Parathyroid adenoma (tissue), 2 donors: ENCODE results near the gene USP17L5.
"Not testable (repeated sequence)": the region's sequence is repeated elsewhere in the genome, so short reads cannot be mapped to it uniquely, and the experiment has no call there.

Experiments
- H2AFZ ChIP-seq: fragments of 300-600 bp; sonication (generic); one replicate; pipeline ENCODE4 v1.7.0; 2017; ENCODE audit warnings: antibody characterized with exemption, mild to moderate bottlenecking
- H3K27ac ChIP-seq: fragments of 300-600 bp; sonication (generic); one replicate; pipeline ENCODE4 v1.7.0; 2017
- H3K27me3 ChIP-seq: fragments of 300-600 bp; sonication (generic); one replicate; pipeline ENCODE4 v1.7.0; 2017; ENCODE audit warnings: low read length; ENCODE audit not compliant: control insufficient read depth, insufficient read depth
- H3K36me3 ChIP-seq: fragments of 300-600 bp; sonication (generic); one replicate; pipeline ENCODE4 v1.7.0; 2017; ENCODE audit warnings: low read length; ENCODE audit not compliant: control insufficient read depth, insufficient read depth
- H3K4me1 ChIP-seq: fragments of 300-600 bp; sonication (generic); one replicate; pipeline ENCODE4 v1.7.0; 2017; ENCODE audit warnings: control low read depth
- H3K4me2 ChIP-seq: fragments of 300-600 bp; sonication (generic); one replicate; pipeline ENCODE4 v1.7.0; 2017; ENCODE audit warnings: low read length
- H3K4me3 ChIP-seq: fragments of 300-600 bp; sonication (generic); one replicate; pipeline ENCODE4 v1.7.0; 2017; ENCODE audit warnings: low read depth, low read length
- H3K79me2 ChIP-seq: fragments of 300-600 bp; sonication (generic); one replicate; pipeline ENCODE4 v1.7.0; 2017; ENCODE audit warnings: control low read depth
- H3K9ac ChIP-seq: fragments of 300-600 bp; sonication (generic); one replicate; pipeline ENCODE4 v1.7.0; 2017; ENCODE audit warnings: mild to moderate bottlenecking
- H3K9me3 ChIP-seq: fragments of 300-600 bp; sonication (generic); one replicate; pipeline ENCODE4 v1.7.0; 2017; ENCODE audit warnings: low read length; ENCODE audit not compliant: control insufficient read depth
- TF ChIP-seq, protein P1 (sequence below): fragments of 300-600 bp; sonication (generic); IDR thresholded peaks from one replicate; pipeline ENCODE4 v1.7.0; 2017; ENCODE audit warnings: antibody characterized with exemption, mild to moderate bottlenecking
- donor health status: primary hyperparathyroidism.

The USP17L5 gene

DNA sequence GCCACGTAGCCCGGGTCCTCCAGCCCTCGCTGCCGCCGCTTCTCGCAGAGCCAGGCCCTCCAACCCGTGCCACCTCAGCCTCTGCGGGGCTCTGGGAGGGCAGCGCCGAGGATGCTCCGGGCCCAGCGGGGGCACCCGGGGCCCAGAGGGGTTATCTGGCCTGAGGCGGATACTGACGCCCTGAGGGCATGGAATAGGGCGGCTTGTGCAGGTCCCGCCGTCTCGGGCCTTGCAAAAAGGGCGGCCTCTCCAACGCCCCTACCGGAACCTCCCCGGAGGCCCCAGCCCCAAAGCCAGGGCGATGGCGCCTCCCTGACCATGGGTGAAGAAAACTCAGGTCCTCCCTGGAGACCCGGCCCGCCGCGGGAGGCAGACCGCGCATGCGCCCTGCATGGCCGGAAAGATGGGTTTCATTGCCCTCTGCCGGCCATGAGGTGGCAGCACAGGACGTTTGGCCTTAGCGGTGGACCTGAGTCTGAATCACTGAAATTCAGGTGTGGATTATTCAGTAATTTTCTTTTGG is 41.9 kb downstream of the USP17L5 start:
- H2AFZ ChIP-seq, result peak overlapping the region; percentile 67
- H3K79me2 ChIP-seq, H3K9ac ChIP-seq, H3K27ac ChIP-seq, H3K27me3 ChIP-seq, H3K4me1 ChIP-seq, H3K36me3 ChIP-seq, H3K9me3 ChIP-seq: not testable (repeated sequence)
- peak overlapping the region; percentile 57 for H3K4me3 ChIP-seq
- peak overlapping the region; percentile 67 for H3K4me2 ChIP-seq
- TF ChIP-seq, protein P1, sequence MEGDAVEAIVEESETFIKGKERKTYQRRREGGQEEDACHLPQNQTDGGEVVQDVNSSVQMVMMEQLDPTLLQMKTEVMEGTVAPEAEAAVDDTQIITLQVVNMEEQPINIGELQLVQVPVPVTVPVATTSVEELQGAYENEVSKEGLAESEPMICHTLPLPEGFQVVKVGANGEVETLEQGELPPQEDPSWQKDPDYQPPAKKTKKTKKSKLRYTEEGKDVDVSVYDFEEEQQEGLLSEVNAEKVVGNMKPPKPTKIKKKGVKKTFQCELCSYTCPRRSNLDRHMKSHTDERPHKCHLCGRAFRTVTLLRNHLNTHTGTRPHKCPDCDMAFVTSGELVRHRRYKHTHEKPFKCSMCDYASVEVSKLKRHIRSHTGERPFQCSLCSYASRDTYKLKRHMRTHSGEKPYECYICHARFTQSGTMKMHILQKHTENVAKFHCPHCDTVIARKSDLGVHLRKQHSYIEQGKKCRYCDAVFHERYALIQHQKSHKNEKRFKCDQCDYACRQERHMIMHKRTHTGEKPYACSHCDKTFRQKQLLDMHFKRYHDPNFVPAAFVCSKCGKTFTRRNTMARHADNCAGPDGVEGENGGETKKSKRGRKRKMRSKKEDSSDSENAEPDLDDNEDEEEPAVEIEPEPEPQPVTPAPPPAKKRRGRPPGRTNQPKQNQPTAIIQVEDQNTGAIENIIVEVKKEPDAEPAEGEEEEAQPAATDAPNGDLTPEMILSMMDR, result peak; percentile 56

DNA sequence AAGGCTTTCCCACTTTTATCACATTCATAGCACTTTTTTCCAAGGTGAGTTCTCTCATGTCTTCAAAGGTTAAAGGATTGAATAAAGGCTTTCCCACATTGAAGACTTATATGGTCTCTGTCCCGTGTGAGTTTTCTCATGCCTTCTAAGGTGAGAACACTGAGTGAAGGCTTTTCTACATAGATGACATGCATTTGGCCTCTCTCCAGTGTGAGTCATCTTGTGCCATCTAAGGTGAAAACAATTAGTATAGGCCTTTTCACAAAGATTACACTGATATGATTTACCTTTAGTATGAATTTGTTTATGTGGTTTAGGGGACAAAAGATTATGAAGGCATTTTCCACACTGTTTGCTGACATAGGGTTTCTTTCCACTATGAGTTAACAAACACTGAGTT is 44.9 kb downstream of the USP17L5 start:
- H3K27ac ChIP-seq, result no peak overlapping the region

DNA sequence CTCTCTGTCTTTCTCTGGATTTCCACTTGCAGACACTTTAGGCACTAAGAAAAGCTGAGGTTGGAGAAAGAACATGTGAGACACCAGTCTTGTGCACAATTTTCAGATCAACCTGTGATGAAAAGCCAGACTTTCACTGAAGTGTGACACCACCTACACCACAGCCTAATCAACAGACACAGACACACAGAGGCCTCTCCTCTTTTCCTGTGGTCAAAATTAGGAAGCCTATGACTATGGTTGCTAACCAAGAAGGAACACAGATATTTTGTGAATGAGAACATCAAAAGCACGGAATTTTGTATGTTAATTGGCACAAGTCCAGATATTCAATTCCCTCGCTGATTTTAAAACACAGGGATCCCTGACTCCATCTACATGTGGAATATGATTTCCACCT is 49.8 kb downstream of the USP17L5 start:
- H3K4me3 ChIP-seq, H3K36me3 ChIP-seq, H3K27ac ChIP-seq, H3K27me3 ChIP-seq, H3K4me1 ChIP-seq, H2AFZ ChIP-seq, H3K4me2 ChIP-seq, H3K9ac ChIP-seq, H3K9me3 ChIP-seq, H3K79me2 ChIP-seq: not testable (repeated sequence)

More for the DNA sequence above, 44.9 kb downstream of the USP17L5 start:
- no peak overlapping the region for H3K4me2 ChIP-seq
- no peaks in the 10 kb centered on the region for H3K27me3 ChIP-seq
- H3K4me1 ChIP-seq, result no peaks in the 10 kb centered on the region
- no peaks in the 10 kb centered on the region for H3K9me3 ChIP-seq
- no peak overlapping the region for H2AFZ ChIP-seq
- H3K4me3 ChIP-seq, result no peak overlapping the region
- no peaks in the 10 kb centered on the region for H3K79me2 ChIP-seq
- TF ChIP-seq, protein P1, result no peak
- no peak overlapping the region for H3K9ac ChIP-seq
- H3K36me3 ChIP-seq, result no peaks in the 10 kb centered on the region
